HG02970 (cell line): ENCODE data around the gene PIGQ.
"Not testable (repeated sequence)": the region's sequence is repeated elsewhere in the genome, so short reads cannot be mapped to it uniquely, and the experiment has no call there.

ENCODE experiments used
- ATAC-seq: cut with Tn5 transposase; IDR thresholded peaks from one replicate; pipeline ENCODE4 v1.9.1; 2021; ENCODE audit warnings: mild to moderate bottlenecking, moderate library complexity, moderate number of reproducible peaks; ENCODE audit not compliant: unreplicated experiment, low FRiP score

PIGQ gene

GRCh38 chr16:597655-598054, 27.9 kb downstream of the PIGQ start:
- not testable (repeated sequence) for ATAC-seq

GRCh38 chr16:598823-599739, 29.3 kb downstream of the PIGQ start:
- ATAC-seq, result no peak

- ATAC-seq, result no peak
Observed at GRCh38 chr16:600781-601180, 31.0 kb downstream of the PIGQ start.

GRCh38 chr16:603933-604332, 34.2 kb downstream of the PIGQ start:
- no peak for ATAC-seq

GRCh38 chr16:606656-607307, 37.0 kb downstream of the PIGQ start:
- ATAC-seq, result no peak

- no peak for ATAC-seq
Observed at GRCh38 chr16:608019-608418, 38.3 kb downstream of the PIGQ start.

- no peak for ATAC-seq
Observed at GRCh38 chr16:609316-609715, 39.5 kb downstream of the PIGQ start.

GRCh38 chr16:609984-610383, 40.2 kb downstream of the PIGQ start:
- ATAC-seq, result no peak

- ATAC-seq, result no peak
Observed at GRCh38 chr16:610513-611381, 41.0 kb downstream of the PIGQ start.

GRCh38 chr16:615122-615521, 45.4 kb downstream of the PIGQ start:
- no peak for ATAC-seq

- no peak for ATAC-seq
Observed at GRCh38 chr16:616733-617586, 47.2 kb downstream of the PIGQ start.

GRCh38 chr16:617855-618254, 48.1 kb downstream of the PIGQ start:
- ATAC-seq, result no peak

GRCh38 chr16:619476-620100, 49.8 kb downstream of the PIGQ start:
- no peak for ATAC-seq

- ATAC-seq, result no peak
Observed at GRCh38 chr16:620700-621525, 51.1 kb downstream of the PIGQ start.

- no peak for ATAC-seq
Observed at GRCh38 chr16:621526-622105, 51.8 kb downstream of the PIGQ start.

- no peak for ATAC-seq
Observed at GRCh38 chr16:622920-623280, 53.1 kb downstream of the PIGQ start.

GRCh38 chr16:624526-625070, 54.8 kb downstream of the PIGQ start:
- ATAC-seq, result no peak
